A549 treated with DMSO at 1 μM for 4 hours (cell line): ENCODE measurements around the gene MFN2. TPM values are rescaled to one million over a fixed set of nuclear protein-coding genes. Genes with fewer than 3 reads are reported as not detected.

Source experiments
- total RNA-seq: library from RNA; stranded (reverse); fragments of 200-300 nt; extraction: Qiagen RNA extraction; gene quantifications from 5 replicates; pipeline ENCODE4 v1.2.3, GENCODE V29; 2022; ENCODE audit warnings: low read depth

MFN2 gene
- total RNA-seq = 34.1 to 39.6 TPM (median 35.5 TPM) in 5 replicates

DNA sequence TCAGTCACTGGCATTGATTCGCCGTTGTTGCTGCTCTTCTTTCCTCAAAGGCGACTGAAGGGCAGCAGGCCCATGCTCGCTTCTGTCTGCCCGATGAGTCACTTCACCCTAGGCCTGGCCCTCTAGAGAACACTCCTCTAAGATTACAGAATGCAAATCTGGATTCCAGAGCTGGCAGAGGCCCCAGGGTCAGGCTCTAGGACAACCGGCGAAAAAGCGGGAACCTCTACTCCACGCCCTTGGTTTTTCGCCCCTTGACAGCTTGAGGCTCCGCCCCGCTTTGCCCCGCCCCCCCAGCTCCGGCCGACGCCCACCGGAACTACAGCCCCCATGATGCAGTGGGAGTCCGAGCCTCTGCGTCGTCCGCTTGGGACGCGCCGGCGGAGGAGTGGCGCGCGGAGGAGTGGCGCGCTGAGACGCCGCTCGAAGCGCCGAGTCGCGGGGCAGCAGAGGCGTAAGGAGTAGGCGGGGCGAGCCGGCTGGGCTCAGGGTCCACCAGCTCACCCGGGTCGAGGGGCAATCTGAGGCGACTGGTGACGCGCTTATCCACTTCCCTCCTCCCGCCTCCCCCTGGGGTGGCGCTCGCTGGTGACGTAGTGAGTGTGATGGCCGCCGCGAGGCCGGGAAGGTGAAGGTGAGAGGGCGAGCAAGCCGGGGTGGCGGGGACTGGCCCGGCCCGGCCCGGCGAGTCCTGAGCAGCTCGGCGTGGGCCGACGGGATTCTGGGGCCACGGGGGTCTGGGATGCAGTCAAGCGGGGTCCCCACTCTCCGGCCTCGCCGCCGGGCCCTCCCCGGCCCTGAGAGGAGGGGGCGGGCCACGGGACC lies at the start of gene MFN2:
MFN2 (plus strand) TSS at position 594 of the 825 bp plus-strand sequence. CDS start 8,725 bp downstream, outside the sequence.

GRCh38 chr1:11934302-11935056 lies 45.8 kb upstream of the MFN2 start, which contains the start of gene PLOD1:
PLOD1 (plus strand) TSS chr1:11934717; CDS start chr1:11934780, 63 bp downstream.

Other genes starting within 250 kb of the MFN2 start
- 80.0 to 102 TPM (median 89.8 TPM) in 5 replicates for gene AGTRAP, start 244.3 kb upstream of the MFN2 start, total RNA-seq
- gene C1orf167, start 218.3 kb upstream of the MFN2 start, total RNA-seq = not detected in 5 replicates
- 4.6 to 5.6 TPM (median 4.8 TPM) in 5 replicates for gene MTHFR, start 174.5 kb upstream of the MFN2 start, total RNA-seq
- 5.5 to 6.8 TPM (median 6.3 TPM) in 5 replicates for gene CLCN6, start 174.3 kb upstream of the MFN2 start, total RNA-seq
- gene NPPA, start 132.7 kb upstream of the MFN2 start, total RNA-seq = not detected in 5 replicates
- gene NPPB, start 121.5 kb upstream of the MFN2 start, total RNA-seq = 0.13 to 0.32 TPM in 2 of 5 replicates, not detected in the others
- 32.4 to 49.0 TPM (median 44.5 TPM) in 5 replicates for gene KIAA2013, start 54.0 kb upstream of the MFN2 start, total RNA-seq
- 74.1 to 86.9 TPM (median 77.6 TPM) in 5 replicates for gene PLOD1, start 45.7 kb upstream of the MFN2 start, total RNA-seq
- gene MIIP, start 39.1 kb downstream of the MFN2 start, total RNA-seq = 12.2 to 16.4 TPM (median 13.6 TPM) in 5 replicates
- 0.06 to 0.19 TPM (median 0.08 TPM) in 5 replicates for gene TNFRSF8, start 82.9 kb downstream of the MFN2 start, total RNA-seq
- gene TNFRSF1B, start 186.5 kb downstream of the MFN2 start, total RNA-seq = 0.28 to 0.62 TPM (median 0.33 TPM) in 5 replicates
- 6.2 to 7.2 TPM (median 7.1 TPM) in 5 replicates for gene VPS13D, start 249.6 kb downstream of the MFN2 start, total RNA-seq